Measurements from ENCODE around the gene SORCS3. TPM values are rescaled to one million over a fixed set of nuclear protein-coding genes. Genes with fewer than 3 reads are reported as not detected.
A peak's percentile ranks its signal among the peaks of the same experiment; 100 is the strongest.

Gene SORCS3
- total and polyA plus RNA-seq, 10 of the 15 experiments (the other 5 are each of a cell fraction or from before 2014, with no cell fraction given): 0.01 to 0.04 (median 0.02) TPM; not detected in 7

GRCh38 chr10:104824380-104825006 lies 183.4 kb downstream of the SORCS3 start (continued):
- TF ChIP-seq, protein P1, sequence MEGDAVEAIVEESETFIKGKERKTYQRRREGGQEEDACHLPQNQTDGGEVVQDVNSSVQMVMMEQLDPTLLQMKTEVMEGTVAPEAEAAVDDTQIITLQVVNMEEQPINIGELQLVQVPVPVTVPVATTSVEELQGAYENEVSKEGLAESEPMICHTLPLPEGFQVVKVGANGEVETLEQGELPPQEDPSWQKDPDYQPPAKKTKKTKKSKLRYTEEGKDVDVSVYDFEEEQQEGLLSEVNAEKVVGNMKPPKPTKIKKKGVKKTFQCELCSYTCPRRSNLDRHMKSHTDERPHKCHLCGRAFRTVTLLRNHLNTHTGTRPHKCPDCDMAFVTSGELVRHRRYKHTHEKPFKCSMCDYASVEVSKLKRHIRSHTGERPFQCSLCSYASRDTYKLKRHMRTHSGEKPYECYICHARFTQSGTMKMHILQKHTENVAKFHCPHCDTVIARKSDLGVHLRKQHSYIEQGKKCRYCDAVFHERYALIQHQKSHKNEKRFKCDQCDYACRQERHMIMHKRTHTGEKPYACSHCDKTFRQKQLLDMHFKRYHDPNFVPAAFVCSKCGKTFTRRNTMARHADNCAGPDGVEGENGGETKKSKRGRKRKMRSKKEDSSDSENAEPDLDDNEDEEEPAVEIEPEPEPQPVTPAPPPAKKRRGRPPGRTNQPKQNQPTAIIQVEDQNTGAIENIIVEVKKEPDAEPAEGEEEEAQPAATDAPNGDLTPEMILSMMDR (IDR thresholded peaks at IDR 0.05 in 2 of 3, conservative IDR thresholded peaks at IDR 0.05 in 1 of 3; ENCODE audit: control insufficient read depth in 2 of 3, extremely low read depth in 1 of 3, insufficient read depth in 1 of 3, low read depth in 3 of 3, low read length in 3 of 3): no peak
- no peak for TF ChIP-seq CHD2 (IDR thresholded peaks at IDR 0.05; ENCODE audit: borderline replicate concordance, low read depth, low read length)
- TF ChIP-seq TAF1 (IDR thresholded peaks at IDR 0.05; ENCODE audit: borderline replicate concordance, low read depth, low read length): no peak
- no peak for TF ChIP-seq POU2F2 (IDR thresholded peaks at IDR 0.05; ENCODE audit: borderline replicate concordance, low read depth, low read length)
- TF ChIP-seq SPI1 (IDR thresholded peaks at IDR 0.05; ENCODE audit: borderline replicate concordance, insufficient read depth, low read depth, low read length): no peak
- TF ChIP-seq GABPA (IDR thresholded peaks at IDR 0.05; ENCODE audit: low read depth): no peak
- TF ChIP-seq MXI1 (IDR thresholded peaks at IDR 0.05; ENCODE audit: low read depth, low read length): 0 out of 2 replicates have a peak, but pooled peaks have one; percentile 28
- TF ChIP-seq SIN3A (IDR thresholded peaks at IDR 0.05; ENCODE audit: low read depth, low read length): peak; percentile 69; the same call in 1 of the 2 replicates
- no peak for TF ChIP-seq ZNF384 (IDR thresholded peaks at IDR 0.05; ENCODE audit: borderline replicate concordance, low read depth, low read length)
- no peak for TF ChIP-seq ATF7 (IDR thresholded peaks at IDR 0.05; ENCODE audit: low read depth)
- no peak for TF ChIP-seq PML (IDR thresholded peaks at IDR 0.05; ENCODE audit: low read length)
- no peak for TF ChIP-seq RELA (IDR thresholded peaks at IDR 0.05; ENCODE audit: borderline replicate concordance, partially characterized antibody)
- no peak for TF ChIP-seq CREB1 (IDR thresholded peaks at IDR 0.05; ENCODE audit: low read depth)
- no peak for TF ChIP-seq ZNF24 (IDR thresholded peaks at IDR 0.05)
- TF ChIP-seq, protein P2, sequence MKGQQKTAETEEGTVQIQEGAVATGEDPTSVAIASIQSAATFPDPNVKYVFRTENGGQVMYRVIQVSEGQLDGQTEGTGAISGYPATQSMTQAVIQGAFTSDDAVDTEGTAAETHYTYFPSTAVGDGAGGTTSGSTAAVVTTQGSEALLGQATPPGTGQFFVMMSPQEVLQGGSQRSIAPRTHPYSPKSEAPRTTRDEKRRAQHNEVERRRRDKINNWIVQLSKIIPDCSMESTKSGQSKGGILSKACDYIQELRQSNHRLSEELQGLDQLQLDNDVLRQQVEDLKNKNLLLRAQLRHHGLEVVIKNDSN (IDR thresholded peaks at IDR 0.05; ENCODE audit: borderline replicate concordance, extremely low read length, insufficient read depth, low read depth, low read length): no peak
- TF ChIP-seq RUNX3 (IDR thresholded peaks at IDR 0.05; ENCODE audit: low read length): no peak
- TF ChIP-seq SMAD1 (IDR thresholded peaks at IDR 0.05; ENCODE audit: low read depth, partially characterized antibody): no peak
- TF ChIP-seq PAX8 (IDR thresholded peaks at IDR 0.05): no peak
- no peak for TF ChIP-seq ZBTB33 (IDR thresholded peaks at IDR 0.05)
- TF ChIP-seq, protein P3, sequence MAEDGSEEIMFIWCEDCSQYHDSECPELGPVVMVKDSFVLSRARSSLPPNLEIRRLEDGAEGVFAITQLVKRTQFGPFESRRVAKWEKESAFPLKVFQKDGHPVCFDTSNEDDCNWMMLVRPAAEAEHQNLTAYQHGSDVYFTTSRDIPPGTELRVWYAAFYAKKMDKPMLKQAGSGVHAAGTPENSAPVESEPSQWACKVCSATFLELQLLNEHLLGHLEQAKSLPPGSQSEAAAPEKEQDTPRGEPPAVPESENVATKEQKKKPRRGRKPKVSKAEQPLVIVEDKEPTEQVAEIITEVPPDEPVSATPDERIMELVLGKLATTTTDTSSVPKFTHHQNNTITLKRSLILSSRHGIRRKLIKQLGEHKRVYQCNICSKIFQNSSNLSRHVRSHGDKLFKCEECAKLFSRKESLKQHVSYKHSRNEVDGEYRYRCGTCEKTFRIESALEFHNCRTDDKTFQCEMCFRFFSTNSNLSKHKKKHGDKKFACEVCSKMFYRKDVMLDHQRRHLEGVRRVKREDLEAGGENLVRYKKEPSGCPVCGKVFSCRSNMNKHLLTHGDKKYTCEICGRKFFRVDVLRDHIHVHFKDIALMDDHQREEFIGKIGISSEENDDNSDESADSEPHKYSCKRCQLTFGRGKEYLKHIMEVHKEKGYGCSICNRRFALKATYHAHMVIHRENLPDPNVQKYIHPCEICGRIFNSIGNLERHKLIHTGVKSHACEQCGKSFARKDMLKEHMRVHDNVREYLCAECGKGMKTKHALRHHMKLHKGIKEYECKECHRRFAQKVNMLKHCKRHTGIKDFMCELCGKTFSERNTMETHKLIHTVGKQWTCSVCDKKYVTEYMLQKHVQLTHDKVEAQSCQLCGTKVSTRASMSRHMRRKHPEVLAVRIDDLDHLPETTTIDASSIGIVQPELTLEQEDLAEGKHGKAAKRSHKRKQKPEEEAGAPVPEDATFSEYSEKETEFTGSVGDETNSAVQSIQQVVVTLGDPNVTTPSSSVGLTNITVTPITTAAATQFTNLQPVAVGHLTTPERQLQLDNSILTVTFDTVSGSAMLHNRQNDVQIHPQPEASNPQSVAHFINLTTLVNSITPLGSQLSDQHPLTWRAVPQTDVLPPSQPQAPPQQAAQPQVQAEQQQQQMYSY (CRISPR knock-in tag; IDR thresholded peaks at IDR 0.05): no peak

Data from GM12878 (cell line).